ENCODE data around the gene CLEC16A.

The CLEC16A gene

DNA sequence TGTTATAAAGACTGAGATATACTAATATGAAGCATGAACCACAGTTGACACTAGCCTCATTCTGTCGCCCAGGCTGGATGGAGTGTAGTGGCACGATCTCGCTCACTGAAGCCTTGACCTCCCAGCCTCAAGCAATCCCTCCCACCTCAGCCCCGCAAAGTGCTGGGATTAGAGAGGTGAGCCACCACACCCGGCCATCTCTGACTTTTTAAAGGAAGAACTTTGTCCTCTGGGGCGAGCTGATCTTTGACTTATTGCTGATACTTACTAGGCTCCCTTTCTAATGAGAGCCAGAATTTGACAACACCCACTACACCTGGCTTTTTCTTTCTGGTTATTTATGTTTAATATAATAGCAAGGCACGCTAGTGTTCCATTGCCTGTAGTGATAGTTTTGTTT is 57.2 kb downstream of the CLEC16A start:
- no peak overlapping the region for H3K4me3 ChIP-seq (ENCODE audit: low read length)
- H3K36me3 ChIP-seq (ENCODE audit: insufficient read depth, low read length) = peaks cover 6% of the 10 kb centered on the region
- H3K9me3 ChIP-seq (ENCODE audit: low read length) = no peaks in the 10 kb centered on the region
- H2AFZ ChIP-seq (ENCODE audit: low read depth, low read length) = no peak overlapping the region
- H3K27me3 ChIP-seq (ENCODE audit: insufficient read depth, low read length) = no peaks in the 10 kb centered on the region
- peaks cover 3% of the 10 kb centered on the region for H3K4me1 ChIP-seq (ENCODE audit: insufficient read depth, low read length)

DNA sequence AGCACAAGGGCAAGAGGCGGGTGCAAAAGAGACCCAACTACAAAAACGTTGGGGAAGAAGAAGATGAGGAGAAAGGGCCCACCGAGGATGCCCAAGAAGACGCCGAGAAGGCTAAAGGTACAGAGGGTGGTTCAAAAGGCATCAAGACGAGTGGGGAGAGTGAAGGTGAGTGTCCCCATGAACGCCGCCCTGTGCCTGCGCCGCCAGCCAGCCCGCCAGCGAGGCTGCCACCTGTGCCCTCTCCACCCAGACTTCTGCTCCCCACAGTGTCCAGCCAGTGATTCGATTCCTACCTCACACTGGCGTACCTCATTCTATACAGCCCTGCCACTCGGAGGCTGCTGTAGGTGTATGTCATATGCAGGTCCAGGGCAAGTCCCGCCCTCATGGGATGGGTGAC is 58.8 kb downstream of the CLEC16A start:
- Histone ChIP-seq H3K4me1 (ENCODE audit: insufficient read depth, low read length) (peaks cover 18% of the 10 kb centered on the region), H3K9me3 (ENCODE audit: low read length) (no peaks in the 10 kb centered on the region), H3K36me3 (ENCODE audit: insufficient read depth, low read length) (peaks cover 6% of the 10 kb centered on the region), H2AFZ (ENCODE audit: low read depth, low read length) (no peak overlapping the region), H3K27me3 (ENCODE audit: insufficient read depth, low read length) (no peaks in the 10 kb centered on the region), H3K4me3 (ENCODE audit: low read length) (no peak overlapping the region)

DNA sequence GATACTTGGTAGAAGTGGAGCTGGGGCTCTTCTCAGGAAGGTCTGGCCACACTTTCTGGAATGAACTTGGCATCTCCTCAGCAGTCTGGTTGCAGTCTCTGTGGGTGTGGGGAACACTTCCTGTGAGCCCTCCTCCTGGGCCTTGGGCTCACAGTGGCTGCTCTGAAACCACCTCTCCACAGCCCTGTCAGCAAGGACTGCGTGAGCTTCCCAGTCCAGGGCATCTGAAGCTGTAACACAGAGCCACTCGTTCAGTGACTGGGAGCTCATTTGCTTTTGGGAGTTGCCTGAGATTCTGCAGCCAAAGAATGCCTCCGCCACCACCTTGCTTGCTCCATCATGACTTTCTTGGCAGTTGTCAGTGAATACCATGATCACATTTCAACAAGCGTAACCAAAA is 60.0 kb downstream of the CLEC16A start:
- no peaks in the 10 kb centered on the region for H3K27me3 ChIP-seq (ENCODE audit: insufficient read depth, low read length)
- H3K4me1 ChIP-seq (ENCODE audit: insufficient read depth, low read length) = peaks cover 28% of the 10 kb centered on the region
- peaks cover 6% of the 10 kb centered on the region for H3K36me3 ChIP-seq (ENCODE audit: insufficient read depth, low read length)

DNA sequence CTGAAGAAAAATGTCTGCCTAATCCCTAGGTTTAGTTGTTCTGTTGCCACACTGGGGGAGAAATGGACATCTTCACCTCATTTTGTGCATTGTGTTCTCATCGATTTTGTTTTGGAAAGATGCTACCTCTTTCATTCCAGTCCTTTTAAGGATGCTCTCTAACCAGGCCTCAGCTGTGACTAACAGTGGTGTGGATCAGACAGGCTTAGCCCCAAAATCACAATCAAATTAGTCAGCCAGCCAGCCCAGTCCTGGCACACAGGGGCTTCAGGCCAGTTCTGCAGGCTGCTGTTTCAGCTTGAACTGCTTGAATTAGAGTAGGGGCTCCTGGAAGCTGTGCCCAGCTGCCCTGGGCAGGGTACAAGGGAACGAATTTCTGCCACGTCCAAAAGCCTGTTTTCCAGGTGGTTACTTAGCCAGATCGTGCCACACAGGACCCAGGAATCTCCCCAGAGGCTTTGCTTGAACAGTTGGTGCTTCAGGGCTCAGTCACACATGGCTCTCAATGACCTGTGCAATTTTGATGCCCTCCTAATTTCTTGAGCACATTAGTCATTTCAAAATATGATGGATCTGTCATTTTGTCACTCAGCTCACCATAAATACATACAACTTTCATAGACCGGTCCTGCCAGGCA is 60.7 kb downstream of the CLEC16A start:
- H3K36me3 ChIP-seq (ENCODE audit: insufficient read depth, low read length) = peaks cover 6% of the 10 kb centered on the region
- H2AFZ ChIP-seq (ENCODE audit: low read depth, low read length) = no peak overlapping the region
- H3K4me1 ChIP-seq (ENCODE audit: insufficient read depth, low read length) = peaks cover 31% of the 10 kb centered on the region
- no peaks in the 10 kb centered on the region for H3K27me3 ChIP-seq (ENCODE audit: insufficient read depth, low read length)
- H3K4me3 ChIP-seq (ENCODE audit: low read length) = no peak overlapping the region
- no peaks in the 10 kb centered on the region for H3K9me3 ChIP-seq (ENCODE audit: low read length)

More for the DNA sequence above, 60.0 kb downstream of the CLEC16A start:
- H3K4me3 ChIP-seq (ENCODE audit: low read length) = no peak overlapping the region
- H3K9me3 ChIP-seq (ENCODE audit: low read length) = no peaks in the 10 kb centered on the region
- no peak overlapping the region for H2AFZ ChIP-seq (ENCODE audit: low read depth, low read length)

DNA sequence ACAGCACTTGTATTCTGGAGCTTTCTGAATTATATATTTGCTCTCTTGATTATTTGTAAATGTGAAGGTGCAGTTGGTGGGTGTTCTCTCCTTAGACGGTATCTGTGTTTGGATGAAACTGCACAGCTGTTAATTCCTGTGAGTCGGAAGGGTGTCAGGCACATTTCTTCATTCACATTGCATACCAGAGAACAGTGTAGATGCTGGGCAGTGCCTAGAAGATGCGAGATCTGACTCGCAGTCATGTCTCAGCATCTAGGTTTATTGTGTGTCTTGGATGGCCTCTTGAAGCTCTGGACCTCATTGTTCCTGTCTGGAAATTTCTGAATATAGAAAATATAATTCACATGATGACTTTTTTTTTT is 61.2 kb downstream of the CLEC16A start:
- Histone ChIP-seq H3K9me3 (ENCODE audit: low read length) (no peaks in the 10 kb centered on the region), H2AFZ (ENCODE audit: low read depth, low read length) (no peak overlapping the region), H3K4me1 (ENCODE audit: insufficient read depth, low read length) (peaks cover 31% of the 10 kb centered on the region), H3K36me3 (ENCODE audit: insufficient read depth, low read length) (peaks cover 6% of the 10 kb centered on the region), H3K4me3 (ENCODE audit: low read length) (no peak overlapping the region), H3K27me3 (ENCODE audit: insufficient read depth, low read length) (no peaks in the 10 kb centered on the region)

DNA sequence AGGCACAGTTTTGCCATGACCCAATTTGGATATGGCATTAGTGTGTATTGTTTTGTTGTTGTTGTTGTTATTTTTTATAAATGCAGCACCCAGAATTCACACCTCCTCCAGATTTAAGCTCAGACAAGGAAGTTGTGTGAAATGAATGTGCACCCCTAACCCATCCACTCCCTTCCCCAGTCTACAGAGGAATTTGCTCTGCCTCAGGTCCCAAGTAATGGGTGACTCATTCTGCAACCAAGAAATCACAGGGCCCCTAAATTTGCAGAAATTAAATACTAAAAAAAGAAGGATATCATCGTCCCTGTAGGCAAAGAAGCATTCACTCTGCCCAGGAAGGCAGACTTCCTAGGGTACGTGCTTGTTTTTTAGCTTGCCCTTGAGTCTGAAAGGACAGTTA is 62.3 kb downstream of the CLEC16A start:
- H2AFZ ChIP-seq (ENCODE audit: low read depth, low read length) = no peak overlapping the region
- H3K9me3 ChIP-seq (ENCODE audit: low read length) = peaks cover 2% of the 10 kb centered on the region
- H3K4me1 ChIP-seq (ENCODE audit: insufficient read depth, low read length) = peaks cover 31% of the 10 kb centered on the region
- H3K36me3 ChIP-seq (ENCODE audit: insufficient read depth, low read length) = peaks cover 8% of the 10 kb centered on the region
- H3K4me3 ChIP-seq (ENCODE audit: low read length) = no peak overlapping the region
- no peaks in the 10 kb centered on the region for H3K27me3 ChIP-seq (ENCODE audit: insufficient read depth, low read length)

DNA sequence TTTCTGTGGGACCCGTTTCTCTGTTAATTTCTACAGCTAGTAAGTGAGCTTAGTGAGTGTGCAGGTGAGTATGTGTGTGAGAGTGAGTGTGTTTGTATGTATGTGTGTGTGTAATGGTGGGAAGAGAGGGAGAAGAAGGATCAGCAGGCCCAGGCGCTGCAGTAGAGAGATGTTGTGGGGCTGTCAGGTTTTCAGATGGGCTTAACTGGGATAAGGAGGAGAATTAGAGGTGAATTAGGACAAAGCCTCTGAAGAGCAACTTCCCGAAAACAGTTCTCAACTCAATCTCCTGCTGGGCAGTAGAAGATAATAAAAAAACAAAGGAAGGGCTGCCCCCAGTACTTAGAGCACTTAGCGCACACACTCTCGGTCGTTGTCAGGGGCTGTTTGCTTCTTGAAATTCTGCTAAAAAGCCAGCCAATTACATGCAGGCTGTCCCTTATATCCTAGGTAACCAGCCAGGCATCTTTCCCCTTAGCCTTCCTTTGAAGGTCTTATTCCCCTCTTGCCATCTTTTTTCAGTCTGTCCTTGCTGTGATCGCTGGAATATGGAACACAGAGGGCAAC is 63.4 kb downstream of the CLEC16A start:
- H3K4me3 ChIP-seq (ENCODE audit: low read length) = no peak overlapping the region
- peaks cover 9% of the 10 kb centered on the region for H3K36me3 ChIP-seq (ENCODE audit: insufficient read depth, low read length)
- no peaks in the 10 kb centered on the region for H3K27me3 ChIP-seq (ENCODE audit: insufficient read depth, low read length)
- peaks cover 31% of the 10 kb centered on the region for H3K4me1 ChIP-seq (ENCODE audit: insufficient read depth, low read length)
- H2AFZ ChIP-seq (ENCODE audit: low read depth, low read length) = no peak overlapping the region
- peaks cover 2% of the 10 kb centered on the region for H3K9me3 ChIP-seq (ENCODE audit: low read length)

DNA sequence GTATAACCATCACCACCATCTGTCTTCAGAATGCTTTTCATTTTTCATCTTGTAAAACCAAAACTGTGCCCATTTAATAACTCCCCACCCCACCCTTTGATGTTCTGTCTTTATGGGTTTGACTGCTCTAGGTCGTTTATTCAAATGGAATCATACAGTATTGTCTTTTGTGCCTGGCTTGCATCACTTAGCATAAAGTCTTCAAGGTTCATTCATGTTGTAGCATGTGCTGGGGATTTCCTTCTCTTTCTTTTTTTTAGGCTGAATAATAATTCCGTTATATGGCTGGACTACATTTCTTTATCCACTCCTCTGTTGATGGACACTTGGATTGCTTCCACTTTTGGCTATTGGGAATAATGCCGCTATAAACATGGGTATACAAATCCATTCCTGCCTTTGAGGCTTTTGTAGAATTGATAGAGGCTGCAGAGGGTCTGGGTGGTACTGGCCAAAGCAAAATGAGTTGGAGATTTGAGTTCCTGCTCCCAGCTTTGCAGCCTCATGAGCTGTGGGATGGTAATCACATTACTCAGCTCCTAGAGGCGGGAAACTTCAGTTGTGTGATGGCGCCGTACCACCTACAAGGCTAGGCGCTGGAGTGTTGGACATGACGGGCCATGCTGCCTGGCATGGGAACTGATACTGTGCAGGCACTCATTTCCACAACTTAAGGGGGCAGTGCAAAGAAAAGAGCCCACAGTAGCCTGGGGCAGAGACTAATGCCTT is 64.8 kb downstream of the CLEC16A start:
- no peak overlapping the region for H2AFZ ChIP-seq (ENCODE audit: low read depth, low read length)
- no peaks in the 10 kb centered on the region for H3K27me3 ChIP-seq (ENCODE audit: insufficient read depth, low read length)
- no peak overlapping the region for H3K4me3 ChIP-seq (ENCODE audit: low read length)
- peaks cover 31% of the 10 kb centered on the region for H3K4me1 ChIP-seq (ENCODE audit: insufficient read depth, low read length)
- H3K9me3 ChIP-seq (ENCODE audit: low read length) = peaks cover 2% of the 10 kb centered on the region
- peaks cover 5% of the 10 kb centered on the region for H3K36me3 ChIP-seq (ENCODE audit: insufficient read depth, low read length)

DNA sequence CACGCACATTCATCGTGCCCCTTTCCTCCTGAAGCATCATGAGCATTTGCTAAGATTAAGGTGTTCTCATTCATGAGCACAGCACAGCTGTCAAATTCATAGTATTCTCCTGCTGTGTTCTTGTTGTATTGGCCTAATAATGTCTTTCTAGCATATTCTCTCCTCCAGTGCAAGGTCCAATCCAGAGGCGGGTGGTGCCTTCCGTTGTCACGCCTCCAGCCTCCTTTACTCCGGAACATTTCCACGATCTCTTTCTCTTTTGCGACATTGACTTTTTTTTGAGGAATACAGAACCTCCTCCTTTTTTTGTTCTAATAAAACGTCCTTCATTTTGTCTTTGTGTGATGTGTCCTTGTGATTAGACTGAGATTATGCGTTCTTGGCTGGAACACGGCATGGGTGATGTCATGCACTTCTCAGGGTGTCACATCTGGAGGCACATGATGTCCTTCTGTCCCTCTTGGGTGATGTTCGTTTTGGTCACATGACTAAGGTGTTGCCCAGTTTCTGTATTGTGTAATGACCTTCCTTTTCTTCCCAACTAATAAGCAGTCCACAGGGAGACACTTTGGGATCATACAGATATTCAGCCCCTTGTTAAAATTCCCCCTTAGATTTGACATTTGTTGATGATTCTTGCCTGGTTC is 66.3 kb downstream of the CLEC16A start:
- Histone ChIP-seq H3K27me3 (ENCODE audit: insufficient read depth, low read length) (no peaks in the 10 kb centered on the region), H3K4me3 (ENCODE audit: low read length) (no peak overlapping the region), H3K9me3 (ENCODE audit: low read length) (peaks cover 2% of the 10 kb centered on the region), H2AFZ (ENCODE audit: low read depth, low read length) (no peak overlapping the region), H3K36me3 (ENCODE audit: insufficient read depth, low read length) (peaks cover 5% of the 10 kb centered on the region), H3K4me1 (ENCODE audit: insufficient read depth, low read length) (peaks cover 31% of the 10 kb centered on the region)

DNA sequence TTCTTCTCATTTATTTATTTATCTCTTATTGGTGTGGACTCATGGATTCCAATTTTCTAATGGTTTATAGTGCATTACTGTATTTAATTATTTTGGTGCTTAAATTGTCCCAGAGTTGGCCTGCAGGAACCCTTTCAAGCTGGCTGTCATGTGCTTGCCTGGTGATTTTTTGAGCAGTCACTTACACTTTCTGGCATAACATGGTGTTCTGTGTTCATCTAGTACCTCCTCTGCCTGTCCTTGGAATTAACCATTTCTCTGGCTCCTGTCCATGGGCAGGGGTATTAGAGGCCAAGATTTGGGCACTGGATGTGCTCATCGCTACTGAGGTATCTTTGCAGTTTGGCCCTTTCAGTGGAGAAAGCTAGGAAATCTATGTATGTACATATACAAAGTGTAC is 67.0 kb downstream of the CLEC16A start:
- H2AFZ ChIP-seq (ENCODE audit: low read depth, low read length) = no peak overlapping the region
- H3K4me1 ChIP-seq (ENCODE audit: insufficient read depth, low read length) = peaks cover 30% of the 10 kb centered on the region
- H3K27me3 ChIP-seq (ENCODE audit: insufficient read depth, low read length) = no peaks in the 10 kb centered on the region
- no peak overlapping the region for H3K4me3 ChIP-seq (ENCODE audit: low read length)
- H3K36me3 ChIP-seq (ENCODE audit: insufficient read depth, low read length) = peaks cover 5% of the 10 kb centered on the region
- H3K9me3 ChIP-seq (ENCODE audit: low read length) = peaks cover 2% of the 10 kb centered on the region

DNA sequence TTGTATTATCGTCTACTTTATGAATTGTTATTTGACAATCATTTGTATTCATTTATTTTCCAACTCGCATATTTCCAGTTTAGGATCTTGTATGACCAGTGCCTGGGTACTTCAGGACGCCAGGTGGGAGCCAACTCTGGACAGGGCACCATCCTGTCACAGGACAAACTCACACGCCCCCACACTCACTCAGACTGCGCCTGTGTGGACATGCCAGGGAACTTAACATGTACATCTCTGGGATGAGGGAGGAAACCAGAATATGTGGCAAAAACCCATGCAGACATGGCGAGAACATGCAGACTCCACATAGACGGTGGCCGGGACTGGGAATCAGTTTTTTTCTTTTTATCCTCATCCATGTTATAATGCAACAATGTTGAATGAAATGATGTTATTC is 68.5 kb downstream of the CLEC16A start:
- H2AFZ ChIP-seq (ENCODE audit: low read depth, low read length) = no peak overlapping the region
- peaks cover 15% of the 10 kb centered on the region for H3K4me1 ChIP-seq (ENCODE audit: insufficient read depth, low read length)
- H3K27me3 ChIP-seq (ENCODE audit: insufficient read depth, low read length) = no peaks in the 10 kb centered on the region
- H3K4me3 ChIP-seq (ENCODE audit: low read length) = no peak overlapping the region
- peaks cover 2% of the 10 kb centered on the region for H3K9me3 ChIP-seq (ENCODE audit: low read length)
- H3K36me3 ChIP-seq (ENCODE audit: insufficient read depth, low read length) = peaks cover 5% of the 10 kb centered on the region

DNA sequence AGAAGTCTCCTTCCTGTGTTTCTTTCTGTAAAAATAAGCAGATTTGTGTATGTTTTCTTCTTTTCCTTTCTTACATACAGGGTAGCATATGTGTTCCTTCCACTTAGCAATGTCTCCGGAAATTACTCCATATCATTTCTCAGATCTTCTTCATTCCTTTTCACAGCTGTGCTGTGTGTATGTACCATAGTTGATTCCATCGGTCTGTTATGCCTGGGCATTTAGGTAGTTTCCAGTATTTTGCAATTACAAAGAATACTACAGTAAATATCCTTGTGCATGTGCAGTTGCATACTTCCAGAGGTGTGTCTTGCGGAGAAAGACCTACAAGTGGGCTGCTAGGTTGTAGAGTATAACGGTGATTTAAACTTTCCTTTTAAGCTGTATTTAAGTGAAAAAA is 69.8 kb downstream of the CLEC16A start:
- H3K4me1 ChIP-seq (ENCODE audit: insufficient read depth, low read length) = peaks cover 5% of the 10 kb centered on the region
- peaks cover 2% of the 10 kb centered on the region for H3K9me3 ChIP-seq (ENCODE audit: low read length)
- no peak overlapping the region for H3K4me3 ChIP-seq (ENCODE audit: low read length)
- peaks cover 5% of the 10 kb centered on the region for H3K36me3 ChIP-seq (ENCODE audit: insufficient read depth, low read length)
- H3K27me3 ChIP-seq (ENCODE audit: insufficient read depth, low read length) = no peaks in the 10 kb centered on the region
- no peak overlapping the region for H2AFZ ChIP-seq (ENCODE audit: low read depth, low read length)

DNA sequence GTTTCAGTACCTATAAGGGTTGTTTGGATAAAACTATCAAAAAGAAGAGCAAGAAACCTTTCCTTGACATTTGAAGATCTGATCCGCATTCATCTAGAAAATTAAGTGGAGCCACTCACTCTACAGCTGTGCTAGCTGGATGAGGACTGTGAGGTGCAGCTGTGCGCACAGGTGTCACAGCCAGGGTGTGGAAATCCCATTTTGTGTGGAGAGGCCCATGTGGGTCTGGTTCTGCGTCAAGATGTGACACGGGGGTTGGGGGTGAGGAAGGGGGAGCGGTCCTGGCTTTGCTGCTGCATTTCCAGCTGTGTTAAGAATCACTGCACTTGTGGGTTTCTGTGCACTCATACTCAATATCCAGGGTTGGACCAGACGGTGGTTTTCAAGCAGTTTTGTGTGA is 70.7 kb downstream of the CLEC16A start:
- no peak overlapping the region for H2AFZ ChIP-seq (ENCODE audit: low read depth, low read length)
- H3K36me3 ChIP-seq (ENCODE audit: insufficient read depth, low read length) = peaks cover 6% of the 10 kb centered on the region
- peaks cover 2% of the 10 kb centered on the region for H3K9me3 ChIP-seq (ENCODE audit: low read length)
- H3K27me3 ChIP-seq (ENCODE audit: insufficient read depth, low read length) = no peaks in the 10 kb centered on the region
- H3K4me1 ChIP-seq (ENCODE audit: insufficient read depth, low read length) = no peaks in the 10 kb centered on the region
- no peak overlapping the region for H3K4me3 ChIP-seq (ENCODE audit: low read length)
